SK-N-SH treated with all-trans-retinoic acid at 6 μM for 48 hours (cell line): ENCODE results near the gene GBE1.

Experiments
- ATAC-seq: fragments of 200-7000 bp; cut with Tn5 transposase; 3 replicates; pipeline ENCODE4 v1.9.1; 2020; ENCODE audit warnings: mild to moderate bottlenecking, moderate library complexity
- ARNTL ChIP-seq: fragments of 450-650 bp; formaldehyde crosslinking; IDR thresholded peaks from 2 replicates; pipeline ENCODE4 v1.5.0; 2020; ENCODE audit warnings: low read depth, mild to moderate bottlenecking, moderate library complexity, borderline replicate concordance
- BACH2 ChIP-seq: fragments of 250-450 bp; sonication (Bioruptor Pico); IDR thresholded peaks from 2 replicates; pipeline ENCODE4 v1.9.0; 2021; ENCODE audit warnings: mild to moderate bottlenecking, borderline replicate concordance
- CSDC2 ChIP-seq: fragments of 250-450 bp; sonication (Bioruptor Pico); IDR thresholded peaks from 2 replicates; pipeline ENCODE4 v1.5.0; 2020; ENCODE audit warnings: mild to moderate bottlenecking, moderate library complexity
- ESRRG ChIP-seq: fragments of 250-450 bp; sonication (Bioruptor Pico); IDR thresholded peaks from 2 replicates; pipeline ENCODE4 v1.6.1; 2021; ENCODE audit warnings: mild to moderate bottlenecking
- GLIS3 ChIP-seq: fragments of 250-450 bp; sonication (Bioruptor Pico); IDR thresholded peaks from 2 replicates; pipeline ENCODE4 v1.5.0; 2020; ENCODE audit warnings: mild to moderate bottlenecking, moderate library complexity
- ISL1 ChIP-seq: fragments of 250-450 bp; sonication (Bioruptor Pico); IDR thresholded peaks from 2 replicates; pipeline ENCODE4 v2.1.2; 2022; ENCODE audit warnings: mild to moderate bottlenecking, moderate library complexity
- PPARA ChIP-seq: fragments of 250-450 bp; sonication (Bioruptor Pico); IDR thresholded peaks from 2 replicates; pipeline ENCODE4 v1.5.0; 2020; ENCODE audit warnings: mild to moderate bottlenecking, borderline replicate concordance
- RARB ChIP-seq: fragments of 250-450 bp; sonication (Bioruptor Pico); IDR thresholded peaks from 2 replicates; pipeline ENCODE4 v1.8.0; 2021; ENCODE audit warnings: mild to moderate bottlenecking, moderate library complexity
- SNAI2 ChIP-seq: fragments of 250-450 bp; sonication (Bioruptor Pico); IDR thresholded peaks from 2 replicates; pipeline ENCODE4 v1.5.0; 2020; ENCODE audit warnings: mild to moderate bottlenecking, moderate library complexity
- TCF4 ChIP-seq: fragments of 250-450 bp; sonication (Bioruptor Pico); IDR thresholded peaks from 2 replicates; pipeline ENCODE4 v1.8.0; 2021; ENCODE audit warnings: mild to moderate bottlenecking, moderate library complexity, borderline replicate concordance
- TOX ChIP-seq: fragments of 250-450 bp; sonication (Bioruptor Pico); IDR thresholded peaks from 2 replicates; pipeline ENCODE4 v1.8.0; 2021; ENCODE audit warnings: mild to moderate bottlenecking, moderate library complexity, borderline replicate concordance
- ZC3H10 ChIP-seq: fragments of 250-450 bp; sonication (Bioruptor Pico); IDR thresholded peaks from 2 replicates; pipeline ENCODE4 v1.5.1; 2021; ENCODE audit warnings: mild to moderate bottlenecking, moderate library complexity
- ZFP3 ChIP-seq: fragments of 250-450 bp; sonication (Bioruptor Pico); IDR thresholded peaks from 2 replicates; pipeline ENCODE4 v1.5.0; 2020; ENCODE audit warnings: mild to moderate bottlenecking, moderate library complexity
- ZFP30 ChIP-seq: fragments of 450-650 bp; formaldehyde crosslinking; IDR thresholded peaks from 2 replicates; pipeline ENCODE4 v1.5.0; 2022; ENCODE audit warnings: mild to moderate bottlenecking, moderate library complexity
- ZNF70 ChIP-seq: fragments of 450-650 bp; formaldehyde crosslinking; IDR thresholded peaks from 2 replicates; pipeline ENCODE4 v1.5.0; 2020; ENCODE audit warnings: mild to moderate bottlenecking, moderate library complexity
- ZNF8 ChIP-seq: fragments of 450-650 bp; formaldehyde crosslinking; IDR thresholded peaks from 2 replicates; pipeline ENCODE4 v1.5.0; 2020; ENCODE audit warnings: mild to moderate bottlenecking, moderate library complexity
- TF ChIP-seq, protein P1 (sequence below): fragments of 250-450 bp; sonication (Bioruptor Pico); IDR thresholded peaks from 2 replicates; pipeline ENCODE4 v1.8.0; 2020; ENCODE audit warnings: mild to moderate bottlenecking, moderate library complexity, borderline replicate concordance
- TF ChIP-seq, protein P2 (sequence below): fragments of 250-450 bp; sonication (Bioruptor Pico); IDR thresholded peaks from 2 replicates; pipeline ENCODE4 v1.5.0; 2020; ENCODE audit warnings: mild to moderate bottlenecking, moderate library complexity
- TF ChIP-seq, protein P3 (sequence below): fragments of 250-450 bp; sonication (Bioruptor Pico); IDR thresholded peaks from 2 replicates; pipeline ENCODE4 v1.5.1; 2021; ENCODE audit warnings: mild to moderate bottlenecking, moderate library complexity

GBE1 gene

DNA sequence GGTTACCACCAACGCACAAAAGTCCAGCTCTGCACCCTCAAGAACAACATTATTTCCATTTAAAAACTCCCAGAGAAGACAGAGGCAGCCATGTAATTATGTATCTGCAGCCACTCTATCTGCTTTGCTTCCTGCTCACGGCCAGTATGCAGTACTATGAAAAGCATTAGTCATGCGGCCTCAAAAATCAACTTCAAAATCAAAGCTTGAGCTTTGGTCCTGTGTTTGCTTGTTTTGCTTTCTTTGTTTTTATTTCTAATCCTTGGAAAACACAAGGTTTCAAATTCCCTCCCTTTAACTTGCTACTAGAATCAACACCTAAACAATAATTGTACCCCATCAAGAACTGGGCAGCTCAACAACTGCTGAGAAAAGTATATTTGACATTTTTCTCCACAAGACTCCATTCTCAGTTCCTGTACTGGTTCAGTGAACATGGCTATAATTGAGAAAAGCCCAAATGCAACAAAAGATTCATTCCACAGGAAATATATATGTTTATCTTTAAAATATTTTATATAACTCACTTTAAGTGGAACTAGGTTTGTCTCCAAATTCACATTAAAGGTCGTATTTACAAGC, 37.6 kb downstream of the GBE1 start:
- TF ChIP-seq ZFP3 (CRISPR knock-in tag) (no peak), ZNF8 (CRISPR knock-in tag) (no peak), ZNF70 (CRISPR knock-in tag) (no peak), SNAI2 (CRISPR knock-in tag) (no peak), ZFP30 (CRISPR knock-in tag) (no peak), GLIS3 (CRISPR knock-in tag) (no peak), TCF4 (no peak), TOX (no peak), ZC3H10 (CRISPR knock-in tag) (no peak), RARB (CRISPR knock-in tag) (no peak), CSDC2 (CRISPR knock-in tag) (no peak), ESRRG (CRISPR knock-in tag) (no peak), ARNTL (no peak)
- TF ChIP-seq, protein P1, sequence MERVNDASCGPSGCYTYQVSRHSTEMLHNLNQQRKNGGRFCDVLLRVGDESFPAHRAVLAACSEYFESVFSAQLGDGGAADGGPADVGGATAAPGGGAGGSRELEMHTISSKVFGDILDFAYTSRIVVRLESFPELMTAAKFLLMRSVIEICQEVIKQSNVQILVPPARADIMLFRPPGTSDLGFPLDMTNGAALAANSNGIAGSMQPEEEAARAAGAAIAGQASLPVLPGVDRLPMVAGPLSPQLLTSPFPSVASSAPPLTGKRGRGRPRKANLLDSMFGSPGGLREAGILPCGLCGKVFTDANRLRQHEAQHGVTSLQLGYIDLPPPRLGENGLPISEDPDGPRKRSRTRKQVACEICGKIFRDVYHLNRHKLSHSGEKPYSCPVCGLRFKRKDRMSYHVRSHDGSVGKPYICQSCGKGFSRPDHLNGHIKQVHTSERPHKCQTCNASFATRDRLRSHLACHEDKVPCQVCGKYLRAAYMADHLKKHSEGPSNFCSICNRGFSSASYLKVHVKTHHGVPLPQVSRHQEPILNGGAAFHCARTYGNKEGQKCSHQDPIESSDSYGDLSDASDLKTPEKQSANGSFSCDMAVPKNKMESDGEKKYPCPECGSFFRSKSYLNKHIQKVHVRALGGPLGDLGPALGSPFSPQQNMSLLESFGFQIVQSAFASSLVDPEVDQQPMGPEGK (CRISPR knock-in tag) = no peak
- TF ChIP-seq, protein P2, sequence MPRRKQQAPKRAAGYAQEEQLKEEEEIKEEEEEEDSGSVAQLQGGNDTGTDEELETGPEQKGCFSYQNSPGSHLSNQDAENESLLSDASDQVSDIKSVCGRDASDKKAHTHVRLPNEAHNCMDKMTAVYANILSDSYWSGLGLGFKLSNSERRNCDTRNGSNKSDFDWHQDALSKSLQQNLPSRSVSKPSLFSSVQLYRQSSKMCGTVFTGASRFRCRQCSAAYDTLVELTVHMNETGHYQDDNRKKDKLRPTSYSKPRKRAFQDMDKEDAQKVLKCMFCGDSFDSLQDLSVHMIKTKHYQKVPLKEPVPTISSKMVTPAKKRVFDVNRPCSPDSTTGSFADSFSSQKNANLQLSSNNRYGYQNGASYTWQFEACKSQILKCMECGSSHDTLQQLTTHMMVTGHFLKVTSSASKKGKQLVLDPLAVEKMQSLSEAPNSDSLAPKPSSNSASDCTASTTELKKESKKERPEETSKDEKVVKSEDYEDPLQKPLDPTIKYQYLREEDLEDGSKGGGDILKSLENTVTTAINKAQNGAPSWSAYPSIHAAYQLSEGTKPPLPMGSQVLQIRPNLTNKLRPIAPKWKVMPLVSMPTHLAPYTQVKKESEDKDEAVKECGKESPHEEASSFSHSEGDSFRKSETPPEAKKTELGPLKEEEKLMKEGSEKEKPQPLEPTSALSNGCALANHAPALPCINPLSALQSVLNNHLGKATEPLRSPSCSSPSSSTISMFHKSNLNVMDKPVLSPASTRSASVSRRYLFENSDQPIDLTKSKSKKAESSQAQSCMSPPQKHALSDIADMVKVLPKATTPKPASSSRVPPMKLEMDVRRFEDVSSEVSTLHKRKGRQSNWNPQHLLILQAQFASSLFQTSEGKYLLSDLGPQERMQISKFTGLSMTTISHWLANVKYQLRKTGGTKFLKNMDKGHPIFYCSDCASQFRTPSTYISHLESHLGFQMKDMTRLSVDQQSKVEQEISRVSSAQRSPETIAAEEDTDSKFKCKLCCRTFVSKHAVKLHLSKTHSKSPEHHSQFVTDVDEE (CRISPR knock-in tag) = no peak
- TF ChIP-seq, protein P3, sequence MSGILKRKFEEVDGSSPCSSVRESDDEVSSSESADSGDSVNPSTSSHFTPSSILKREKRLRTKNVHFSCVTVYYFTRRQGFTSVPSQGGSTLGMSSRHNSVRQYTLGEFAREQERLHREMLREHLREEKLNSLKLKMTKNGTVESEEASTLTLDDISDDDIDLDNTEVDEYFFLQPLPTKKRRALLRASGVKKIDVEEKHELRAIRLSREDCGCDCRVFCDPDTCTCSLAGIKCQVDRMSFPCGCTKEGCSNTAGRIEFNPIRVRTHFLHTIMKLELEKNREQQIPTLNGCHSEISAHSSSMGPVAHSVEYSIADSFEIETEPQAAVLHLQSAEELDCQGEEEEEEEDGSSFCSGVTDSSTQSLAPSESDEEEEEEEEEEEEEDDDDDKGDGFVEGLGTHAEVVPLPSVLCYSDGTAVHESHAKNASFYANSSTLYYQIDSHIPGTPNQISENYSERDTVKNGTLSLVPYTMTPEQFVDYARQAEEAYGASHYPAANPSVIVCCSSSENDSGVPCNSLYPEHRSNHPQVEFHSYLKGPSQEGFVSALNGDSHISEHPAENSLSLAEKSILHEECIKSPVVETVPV (CRISPR knock-in tag) = no peak
- peak; percentile 90 for ATAC-seq

DNA sequence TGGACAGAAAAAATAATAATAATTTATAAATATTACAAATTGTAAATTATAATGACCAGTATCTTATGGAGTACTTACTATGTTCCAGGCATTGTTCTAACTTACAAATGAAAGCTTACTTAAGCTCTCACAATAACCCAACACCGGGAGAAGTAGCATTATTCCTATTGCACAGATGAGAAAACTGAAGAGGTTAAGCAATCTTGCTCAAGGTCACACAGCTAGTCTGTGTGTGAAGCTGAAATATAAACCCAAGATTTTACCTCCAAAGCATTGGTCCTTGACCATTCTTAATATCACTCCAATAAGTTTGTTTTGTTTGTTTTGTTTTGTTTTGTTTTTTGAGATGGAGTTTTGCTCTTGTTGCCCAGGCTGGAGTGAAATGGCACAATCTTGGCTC, 43.1 kb downstream of the GBE1 start:
- ATAC-seq = no peak
- TF ChIP-seq, protein P2 (CRISPR knock-in tag) = no peak
- TF ChIP-seq, protein P1 (CRISPR knock-in tag) = no peak
- TF ChIP-seq, protein P3 (CRISPR knock-in tag) = no peak
- TF ChIP-seq BACH2 (CRISPR knock-in tag) = no peak
- no peak for TF ChIP-seq ZFP30 (CRISPR knock-in tag)
- no peak for TF ChIP-seq ESRRG (CRISPR knock-in tag)
- no peak for TF ChIP-seq ZFP3 (CRISPR knock-in tag)
- TF ChIP-seq SNAI2 (CRISPR knock-in tag) = no peak
- no peak for TF ChIP-seq PPARA (CRISPR knock-in tag)
- no peak for TF ChIP-seq ISL1 (CRISPR knock-in tag)
- TF ChIP-seq TOX = no peak
- no peak for TF ChIP-seq ARNTL
- no peak for TF ChIP-seq RARB (CRISPR knock-in tag)
